GM21360 (cell line): ENCODE data around the gene CFAP92.
"Not testable (repeated sequence)": the region's sequence is repeated elsewhere in the genome, so short reads cannot be mapped to it uniquely, and the experiment has no call there.

Experiments
- ATAC-seq: cut with Tn5 transposase; IDR thresholded peaks from one replicate; pipeline ENCODE4 v1.9.1; 2021; ENCODE audit warnings: mild to moderate bottlenecking, moderate library complexity; ENCODE audit not compliant: unreplicated experiment

CFAP92 gene

GRCh38 chr3:128942161-128942952 is 51.5 kb downstream of the CFAP92 start:
- no peak for ATAC-seq

- no peak for ATAC-seq
Measured at GRCh38 chr3:128940252-128940651, 53.6 kb downstream of the CFAP92 start.

GRCh38 chr3:128936341-128936740 is 57.5 kb downstream of the CFAP92 start:
- no peak for ATAC-seq

GRCh38 chr3:128935922-128936321 is 58.0 kb downstream of the CFAP92 start:
- ATAC-seq: no peak

- ATAC-seq: no peak
Measured at GRCh38 chr3:128933922-128934253, 60.0 kb downstream of the CFAP92 start.

- no peak for ATAC-seq
Measured at GRCh38 chr3:128933213-128933921, 60.5 kb downstream of the CFAP92 start.

GRCh38 chr3:128932516-128933212 is 61.2 kb downstream of the CFAP92 start:
- no peak for ATAC-seq

GRCh38 chr3:128931046-128931445 is 62.8 kb downstream of the CFAP92 start:
- no peak for ATAC-seq

GRCh38 chr3:128929364-128929763 is 64.5 kb downstream of the CFAP92 start:
- no peak for ATAC-seq

GRCh38 chr3:128923986-128924385 is 69.9 kb downstream of the CFAP92 start:
- ATAC-seq: not testable (repeated sequence)

- no peak for ATAC-seq
Measured at GRCh38 chr3:128923576-128923975, 70.3 kb downstream of the CFAP92 start.

GRCh38 chr3:128922804-128923459 is 70.9 kb downstream of the CFAP92 start:
- ATAC-seq: no peak

- ATAC-seq: no peak
Measured at GRCh38 chr3:128919988-128920387, 73.9 kb downstream of the CFAP92 start.

GRCh38 chr3:128917291-128917690 is 76.6 kb downstream of the CFAP92 start:
- ATAC-seq: no peak

- ATAC-seq: no peak
Measured at GRCh38 chr3:128914966-128915645, 78.8 kb downstream of the CFAP92 start.

- no peak for ATAC-seq
Measured at GRCh38 chr3:128911911-128912310, 82.0 kb downstream of the CFAP92 start.

- ATAC-seq: no peak
Measured at GRCh38 chr3:128910006-128910405, 83.9 kb downstream of the CFAP92 start.

- ATAC-seq: no peak
Measured at GRCh38 chr3:128908951-128909350, 84.9 kb downstream of the CFAP92 start.

- ATAC-seq: no peak
Measured at GRCh38 chr3:128907706-128908445, 86.0 kb downstream of the CFAP92 start.
